Measurements from ENCODE around the gene PTPRE. TPM values are rescaled to one million over a fixed set of nuclear protein-coding genes. Genes with fewer than 3 reads are reported as not detected.

The PTPRE gene
- total and polyA plus RNA-seq, 8 donors, result 6.8 to 88.7 (median 9.3) TPM

GRCh38 chr10:127979566-127979965 lies 72.7 kb downstream of the PTPRE start:
- Histone ChIP-seq H3K4me1 (peaks cover 18 to 64% of the 10 kb centered on the region in 2 donors), H3K9me3 (peaks cover 0 to 8% of the 10 kb centered on the region in 2 donors), H3K27ac (peak overlapping the region in 1 of 2 donors; percentile 81), H3K27me3 (no peaks in the 10 kb centered on the region), H3K36me3 (no peaks in the 10 kb centered on the region), H3K4me3 (no peak overlapping the region)
- ATAC-seq (no peak), DNase-seq (no peak)
- TF ChIP-seq CTCF (IDR thresholded peaks at IDR 0.05), result no peak
- intact Hi-C loops (cut with DNase I), result no loop called here

- H3K27ac ChIP-seq, result no peak overlapping the region
Measured at GRCh38 chr10:127980898-127981297, 74.0 kb downstream of the PTPRE start.

GRCh38 chr10:127982601-127983000 lies 75.7 kb downstream of the PTPRE start:
- no peak for TF ChIP-seq CTCF (IDR thresholded peaks at IDR 0.05)
- intact Hi-C loops (cut with DNase I), result no loop called here
- Histone ChIP-seq H3K27ac (no peak overlapping the region), H3K9me3 (peaks cover 0 to 8% of the 10 kb centered on the region in 2 donors), H3K4me1 (peaks cover 6 to 41% of the 10 kb centered on the region in 2 donors), H3K27me3 (no peaks in the 10 kb centered on the region), H3K4me3 (no peak overlapping the region), H3K36me3 (no peaks in the 10 kb centered on the region)
- no peak for ATAC-seq
- DNase-seq, result no peak

More at GRCh38 chr10:127980898-127981297, 74.0 kb downstream of the PTPRE start:
- Histone ChIP-seq H3K27me3 (no peaks in the 10 kb centered on the region), H3K4me1 (peaks cover 18 to 56% of the 10 kb centered on the region in 2 donors), H3K4me3 (no peak overlapping the region), H3K36me3 (no peaks in the 10 kb centered on the region), H3K9me3 (peaks cover 0 to 8% of the 10 kb centered on the region in 2 donors)
- intact Hi-C loops (cut with DNase I), result no loop called here
- ATAC-seq (no peak), DNase-seq (no peak)
- no peak for TF ChIP-seq CTCF (IDR thresholded peaks at IDR 0.05)

GRCh38 chr10:127983344-127984100 lies 76.6 kb downstream of the PTPRE start:
- ATAC-seq (no peak), DNase-seq (no peak)
- Histone ChIP-seq H3K4me1 (peaks cover 0 to 41% of the 10 kb centered on the region in 2 donors), H3K4me3 (no peak overlapping the region), H3K36me3 (no peaks in the 10 kb centered on the region), H3K9me3 (peaks cover 0 to 8% of the 10 kb centered on the region in 2 donors), H3K27ac (peak overlapping the region in 1 of 2 donors; percentile 30), H3K27me3 (no peaks in the 10 kb centered on the region)
- no peak for TF ChIP-seq CTCF (IDR thresholded peaks at IDR 0.05)
- intact Hi-C loops (cut with DNase I), result no loop called here

- no peaks in the 10 kb centered on the region for H3K36me3 ChIP-seq
- H3K9me3 ChIP-seq, result peaks cover 0 to 8% of the 10 kb centered on the region in 2 donors
- ATAC-seq (no peak), DNase-seq (no peak)
- TF ChIP-seq CTCF (IDR thresholded peaks at IDR 0.05), result no peak
- H3K4me3 ChIP-seq, result no peak overlapping the region
- peaks cover 11 to 41% of the 10 kb centered on the region in 2 donors for H3K4me1 ChIP-seq
- no peaks in the 10 kb centered on the region for H3K27me3 ChIP-seq
- intact Hi-C loops (cut with DNase I), result no loop called here
- H3K27ac ChIP-seq, result no peak overlapping the region
Measured at GRCh38 chr10:127984945-127985344, 78.0 kb downstream of the PTPRE start.
